C4-2B (cell line): ENCODE data around the gene NR1I3.

ENCODE experiments used
- H3K27ac ChIP-seq: fragments of 450-650 bp; 2 replicates; pipeline ENCODE4 v1.5.1; 2017
- ZFX ChIP-seq: fragments of 450-650 bp; IDR thresholded peaks from 2 replicates; pipeline ENCODE4 v1.6.1; 2017
- TF ChIP-seq, protein P1 (sequence below): fragments of 450-650 bp; conservative IDR thresholded peaks from 2 replicates; pipeline ENCODE4 v1.5.1; 2017; ENCODE audit warnings: mild to moderate bottlenecking

Gene NR1I3

DNA sequence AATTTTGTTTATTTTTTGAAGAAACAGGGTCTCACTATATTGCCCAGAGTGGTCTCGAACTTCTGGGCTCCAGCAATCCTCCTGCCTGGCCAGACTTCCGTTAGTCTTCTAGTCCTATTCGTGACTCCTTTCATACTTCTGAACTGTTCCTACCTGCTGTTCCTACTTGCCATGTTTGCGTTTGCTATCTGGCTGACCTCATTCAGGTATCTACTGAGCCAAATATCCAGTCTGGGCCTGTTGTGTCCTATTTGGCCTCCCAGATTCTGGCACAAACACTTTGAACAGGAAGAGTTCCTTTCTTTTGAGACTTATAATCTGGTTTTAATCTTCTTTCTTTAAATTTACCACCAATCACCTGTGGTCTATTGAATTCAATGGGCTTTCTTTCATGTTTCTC lies 6.9 kb upstream of the NR1I3 start:
- TF ChIP-seq ZFX, result no peak
- TF ChIP-seq, protein P1, sequence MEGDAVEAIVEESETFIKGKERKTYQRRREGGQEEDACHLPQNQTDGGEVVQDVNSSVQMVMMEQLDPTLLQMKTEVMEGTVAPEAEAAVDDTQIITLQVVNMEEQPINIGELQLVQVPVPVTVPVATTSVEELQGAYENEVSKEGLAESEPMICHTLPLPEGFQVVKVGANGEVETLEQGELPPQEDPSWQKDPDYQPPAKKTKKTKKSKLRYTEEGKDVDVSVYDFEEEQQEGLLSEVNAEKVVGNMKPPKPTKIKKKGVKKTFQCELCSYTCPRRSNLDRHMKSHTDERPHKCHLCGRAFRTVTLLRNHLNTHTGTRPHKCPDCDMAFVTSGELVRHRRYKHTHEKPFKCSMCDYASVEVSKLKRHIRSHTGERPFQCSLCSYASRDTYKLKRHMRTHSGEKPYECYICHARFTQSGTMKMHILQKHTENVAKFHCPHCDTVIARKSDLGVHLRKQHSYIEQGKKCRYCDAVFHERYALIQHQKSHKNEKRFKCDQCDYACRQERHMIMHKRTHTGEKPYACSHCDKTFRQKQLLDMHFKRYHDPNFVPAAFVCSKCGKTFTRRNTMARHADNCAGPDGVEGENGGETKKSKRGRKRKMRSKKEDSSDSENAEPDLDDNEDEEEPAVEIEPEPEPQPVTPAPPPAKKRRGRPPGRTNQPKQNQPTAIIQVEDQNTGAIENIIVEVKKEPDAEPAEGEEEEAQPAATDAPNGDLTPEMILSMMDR, result no peak
- no peak overlapping the region for H3K27ac ChIP-seq

DNA sequence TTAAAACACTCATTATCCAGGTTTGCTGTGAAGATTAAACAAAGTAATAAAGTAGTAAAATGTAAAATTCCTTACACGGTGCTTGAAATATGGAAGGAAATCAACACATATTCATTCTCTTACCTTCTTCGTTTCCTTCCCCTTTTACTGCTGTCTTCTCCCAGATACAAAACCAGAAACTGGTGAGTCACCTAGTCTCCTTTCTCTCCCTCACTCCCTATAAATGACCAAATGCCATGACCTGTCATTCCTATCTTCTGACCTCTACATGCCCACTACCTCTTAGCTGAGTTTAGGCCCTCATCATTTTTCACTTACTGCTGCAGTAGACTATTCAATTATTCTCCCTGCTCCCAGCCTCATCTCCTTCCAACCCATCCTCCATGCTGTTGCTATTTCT lies 4.3 kb upstream of the NR1I3 start:
- H3K27ac ChIP-seq, result no peak overlapping the region
- TF ChIP-seq, protein P1, result no peak
- no peak for TF ChIP-seq ZFX

DNA sequence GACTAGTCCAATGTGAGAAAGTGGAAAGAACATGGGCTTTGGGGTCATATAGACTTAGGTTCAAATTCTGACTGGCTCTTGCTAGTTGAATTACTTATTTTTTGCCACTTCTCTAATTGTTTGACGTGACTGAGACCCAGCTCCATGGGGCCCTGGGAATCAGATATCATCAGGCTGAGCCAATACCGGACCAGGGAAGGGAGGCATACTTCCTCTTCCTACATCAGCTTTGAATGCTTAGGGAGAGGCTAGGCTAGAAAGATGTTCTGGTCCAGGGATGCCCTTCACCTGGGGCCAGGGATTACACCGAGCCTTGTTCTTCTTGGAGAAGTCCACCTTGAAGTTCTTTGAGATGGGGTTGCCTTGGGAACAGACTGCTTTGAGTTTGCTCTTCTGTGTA lies 3.7 kb upstream of the NR1I3 start:
- H3K27ac ChIP-seq, result no peak overlapping the region
- TF ChIP-seq, protein P1, result no peak
- TF ChIP-seq ZFX, result no peak

DNA sequence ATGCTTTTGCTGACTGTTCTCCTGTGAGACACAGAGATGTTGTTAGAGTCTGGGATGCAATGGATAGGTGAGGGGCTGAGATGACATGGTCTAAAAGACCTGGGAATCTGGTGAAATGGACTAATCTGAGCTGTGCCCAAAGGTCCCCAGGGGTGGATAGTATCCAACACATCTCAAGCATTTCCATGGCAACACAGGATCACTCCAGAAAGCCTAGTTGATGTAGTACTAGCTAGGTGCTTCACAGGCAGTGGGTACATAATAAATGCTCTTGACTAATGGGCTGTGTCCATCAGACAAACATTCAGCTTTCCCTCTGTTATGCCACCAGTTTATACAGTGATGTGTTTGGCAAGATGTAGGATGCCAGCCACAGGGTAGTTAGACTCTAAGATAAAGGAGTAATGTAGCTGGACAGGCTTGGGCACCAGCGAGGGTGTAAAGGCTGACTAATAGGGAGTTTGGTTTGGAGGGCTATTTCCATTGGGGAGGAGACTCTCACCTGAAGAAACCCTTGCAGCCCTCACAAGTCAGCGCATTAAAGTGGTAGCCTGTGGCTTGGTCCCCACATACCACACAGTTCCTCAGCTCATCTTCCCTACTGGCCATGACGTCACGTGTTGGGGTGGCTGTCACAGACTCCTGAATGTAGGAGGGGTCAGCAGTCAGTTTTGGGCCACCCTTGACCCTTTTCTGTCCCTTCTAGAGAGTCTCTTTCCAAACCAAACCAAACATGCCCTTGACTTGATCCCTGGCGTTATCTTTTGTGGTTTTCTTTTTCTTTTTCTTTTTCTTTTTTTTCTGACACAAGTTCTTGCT lies 1.8 kb downstream of the NR1I3 start:
- TF ChIP-seq, protein P1, result no peak
- TF ChIP-seq ZFX, result no peak
- H3K27ac ChIP-seq, result no peak overlapping the region

DNA sequence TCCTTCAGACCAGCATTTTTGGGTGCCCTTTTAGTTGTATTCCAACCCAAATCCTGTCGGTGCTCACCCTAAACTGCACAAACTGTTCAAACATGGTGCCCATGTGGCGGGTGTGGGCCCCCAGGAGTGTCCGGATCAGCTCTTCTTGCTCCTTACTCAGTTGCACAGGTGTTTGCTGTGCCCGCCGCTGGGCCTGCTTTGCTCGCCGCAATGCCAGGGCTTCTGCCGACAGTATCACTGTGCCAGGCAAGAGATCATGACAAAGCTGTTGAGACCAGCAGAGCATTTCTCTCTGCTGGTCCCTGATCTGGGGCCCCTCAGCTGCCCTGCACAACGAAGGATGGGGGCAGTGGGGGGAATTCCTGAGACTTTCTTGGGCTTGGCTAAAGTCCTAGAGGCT lies 4.9 kb downstream of the NR1I3 start:
- no peak for TF ChIP-seq ZFX
- TF ChIP-seq, protein P1, result no peak
- no peak overlapping the region for H3K27ac ChIP-seq

DNA sequence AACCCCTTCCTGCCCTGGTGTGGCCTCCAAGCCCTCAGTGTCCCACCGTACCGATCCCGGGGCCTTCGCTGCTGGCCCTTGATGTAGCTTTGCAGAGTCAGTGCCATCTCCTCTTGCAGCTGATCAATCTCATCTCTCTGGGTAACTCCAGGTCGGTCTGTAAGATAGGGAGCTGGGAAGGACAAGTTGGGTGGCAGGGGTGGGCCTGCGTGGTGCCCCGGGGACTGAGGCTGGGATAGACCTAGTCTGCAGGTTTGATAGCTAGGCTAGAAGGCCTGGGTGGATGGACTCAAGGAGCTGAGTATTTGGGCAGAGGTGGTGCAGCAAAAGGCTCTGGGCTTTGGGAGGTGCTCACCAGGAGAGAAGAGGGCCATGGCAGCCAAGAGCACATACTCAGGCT lies 7.2 kb downstream of the NR1I3 start:
- TF ChIP-seq, protein P1, result no peak
- no peak for TF ChIP-seq ZFX
- no peak overlapping the region for H3K27ac ChIP-seq

DNA sequence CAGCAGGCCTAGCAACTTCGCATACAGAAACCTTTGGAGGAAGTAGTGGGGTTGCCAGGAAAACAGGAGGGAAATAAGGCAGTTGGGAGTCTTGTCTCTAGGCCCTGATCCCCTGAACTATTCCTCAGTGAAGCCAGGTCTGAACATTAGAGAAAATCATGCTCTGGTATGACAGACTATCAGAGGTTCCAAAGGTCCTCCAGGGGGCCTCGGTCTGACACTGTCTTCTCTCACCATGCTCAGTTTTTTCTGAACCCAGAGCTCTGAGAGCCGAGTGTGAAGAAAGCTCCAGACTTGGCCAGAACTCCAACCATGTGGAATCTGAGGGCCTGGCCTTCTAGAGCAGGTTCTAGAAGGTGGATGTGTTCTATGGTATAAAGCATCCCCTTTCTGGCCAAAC lies 8.1 kb downstream of the NR1I3 start:
- TF ChIP-seq, protein P1, result no peak; the same call in 1 of the 2 replicates
- no peak for TF ChIP-seq ZFX
- H3K27ac ChIP-seq, result no peak overlapping the region
